HCT116 (cell line): ENCODE results near the gene LRIG1. TPM values are rescaled to one million over a fixed set of nuclear protein-coding genes. Genes with fewer than 3 reads are reported as not detected.

ENCODE experiments used
- ATAC-seq: fragments of 200-7000 bp; cut with Tn5 transposase; 2 replicates; pipeline ENCODE4 v1.9.1; 2020; ENCODE audit warnings: mild to moderate bottlenecking, moderate library complexity
- BruUV-seq: library from RNA; stranded (reverse); fragments of 400-500 nt; replicated peaks from 2 replicates; lab custom pipeline; 2021; lab: Mats Ljungman, UMichigan
- CTCF ChIA-PET: fragments of 300-600 bp; sonication (Branson Sonifier 250); formaldehyde crosslinking; loops from one replicate; lab custom pipeline; 2021; ENCODE audit warnings: antibody characterized with exemption; lab: Charles Lee
- POLR2A ChIA-PET: fragments of 300-600, 350-600 bp; sonication (Branson Sonifier 250); formaldehyde crosslinking; loops from one replicate; lab custom pipeline; 2021; ENCODE audit warnings: antibody characterized with exemption; lab: Charles Lee
- RAD21 ChIA-PET, 2 experiments: fragments of 300-600 bp; sonication (Branson Sonifier 250); formaldehyde crosslinking; loops; one replicate each; lab custom pipeline; 2023; ENCODE audit warnings: low total read pairs in 2 of 2; ENCODE audit not compliant: uncharacterized antibody in 2 of 2, unreplicated experiment in 2 of 2, low non-redundant PET in 1 of 2; lab: Charles Lee
- DNase-seq: peaks from one replicate; pipeline ENCODE4 v3.0.0-alpha.2; 2010; ENCODE audit warnings: low read depth, low spot score
- H2AFZ ChIP-seq: fragments of 200-600 bp; shearing (Covaris generic), sonication (generic); 2 replicates; pipeline ENCODE4 v1.6.1; 2017; ENCODE audit warnings: low read depth, mixed run types, mixed read lengths, antibody characterized with exemption, low read length; ENCODE audit not compliant: poor library complexity, severe bottlenecking
- H3K27ac ChIP-seq: 2 replicates; pipeline ENCODE4 v1.5.1; 2012; ENCODE audit warnings: low read depth, low read length
- H3K27me3 ChIP-seq: fragments of 200-600 bp; sonication (generic); 2 replicates; pipeline ENCODE4 v1.6.1; 2016; ENCODE audit warnings: mixed run types, low read length, mixed read lengths; ENCODE audit not compliant: insufficient read depth
- H3K36me3 ChIP-seq, 2 experiments: fragments of 200-500 bp in 1 of 2; fragments of 200-600 bp in 1 of 2; sonication (Bioruptor generic) in 1 of 2; sonication (generic) in 1 of 2; 2 replicates each; pipeline versions ENCODE4 v1.5.1 to v1.6.1; 2014 to 2016; ENCODE audit warnings: low read length in 2 of 2, inconsistent platforms in 1 of 2, mixed read lengths in 1 of 2, mixed run types in 1 of 2; ENCODE audit not compliant: insufficient read depth in 2 of 2, control insufficient read depth in 1 of 2
- H3K4me1 ChIP-seq, 2 experiments: fragments of 200-600 bp in 1 of 2; sonication (generic) in 1 of 2; 2 replicates each; pipeline versions ENCODE4 v1.5.1 to v1.6.1; 2012 to 2017; ENCODE audit warnings: low read length in 2 of 2, inconsistent platforms in 1 of 2, mild to moderate bottlenecking in 1 of 2, mixed read lengths in 1 of 2, mixed run types in 1 of 2, moderate library complexity in 1 of 2; ENCODE audit not compliant: insufficient read depth in 2 of 2, control insufficient read depth in 1 of 2
- H3K4me2 ChIP-seq: fragments of 200-600 bp; sonication (generic); 2 replicates; pipeline ENCODE4 v1.6.1; 2017; ENCODE audit warnings: mixed run types, low read length, mixed read lengths
- H3K4me3 ChIP-seq, 2 experiments: fragments of 200-600 bp in 1 of 2; sonication (generic) in 1 of 2; replicated peaks in 1 of 2; 2 replicates each; pipeline ENCODE4 v1.5.1; 2011 to 2016; ENCODE audit warnings: low read length in 2 of 2, control low read depth in 1 of 2, low read depth in 1 of 2, mild to moderate bottlenecking in 1 of 2, mixed read lengths in 1 of 2, mixed run types in 1 of 2
- H3K79me2 ChIP-seq: fragments of 200-600 bp; sonication (generic); 2 replicates; pipeline ENCODE4 v1.6.1; 2017; ENCODE audit warnings: mild to moderate bottlenecking, mixed run types, low read length, moderate library complexity, mixed read lengths; ENCODE audit not compliant: insufficient read depth
- H3K9ac ChIP-seq: fragments of 200-600 bp; sonication (generic); 2 replicates; pipeline ENCODE4 v1.6.1; 2016; ENCODE audit warnings: low read length, mixed read lengths
- H3K9me2 ChIP-seq: fragments of 200-600 bp; sonication (generic), shearing (Covaris generic); 2 replicates; pipeline ENCODE4 v1.6.1; 2017; ENCODE audit warnings: mixed run types, mild to moderate bottlenecking, moderate library complexity; ENCODE audit not compliant: insufficient read depth
- H3K9me3 ChIP-seq, 2 experiments: fragments of 200-500 bp in 1 of 2; fragments of 200-600 bp in 1 of 2; sonication (Bioruptor generic) in 1 of 2; sonication (generic) in 1 of 2; 2 replicates each; pipeline ENCODE4 v1.6.1; 2014 to 2017; ENCODE audit warnings: low read length in 2 of 2, mixed read lengths in 2 of 2, inconsistent platforms in 1 of 2, low read depth in 1 of 2, mild to moderate bottlenecking in 1 of 2, mixed run types in 1 of 2, moderate library complexity in 1 of 2; ENCODE audit not compliant: control insufficient read depth in 1 of 2, insufficient read depth in 1 of 2
- H4K20me1 ChIP-seq: fragments of 200-600 bp; sonication (generic), shearing (Covaris generic); 2 replicates; pipeline ENCODE4 v1.6.1; 2017; ENCODE audit warnings: mixed run types, mild to moderate bottlenecking, moderate library complexity; ENCODE audit not compliant: insufficient read depth
- EGR1 ChIP-seq: IDR thresholded peaks from 2 replicates; pipeline ENCODE4 v1.6.1; 2012; ENCODE audit warnings: low read depth
- ELF1 ChIP-seq: IDR thresholded peaks from 2 replicates; pipeline ENCODE4 v1.6.1; 2012; ENCODE audit warnings: low read depth, borderline replicate concordance
- EZH2 ChIP-seq: fragments of 200-600 bp; sonication (generic); IDR thresholded peaks from 2 replicates; pipeline ENCODE4 v1.6.1; 2017; ENCODE audit warnings: antibody characterized with exemption, mixed run types
- FOSL1 ChIP-seq: IDR thresholded peaks from 2 replicates; pipeline ENCODE4 v1.6.1; 2012; ENCODE audit warnings: low read depth
- JUND ChIP-seq: IDR thresholded peaks from 2 replicates; pipeline ENCODE4 v1.6.1; 2012
- POLR2AphosphoS5 ChIP-seq: IDR thresholded peaks from 2 replicates; pipeline ENCODE4 v1.6.1; 2011; ENCODE audit warnings: mild to moderate bottlenecking, low read depth, low read length, moderate library complexity
- RAD21 ChIP-seq: IDR thresholded peaks from 2 replicates; pipeline ENCODE4 v1.6.1; 2012; ENCODE audit warnings: low read depth, mild to moderate bottlenecking
- SRF ChIP-seq: IDR thresholded peaks from 2 replicates; pipeline ENCODE4 v1.6.1; 2012; ENCODE audit warnings: low read depth
- ZFX ChIP-seq: fragments of 450-650 bp; IDR thresholded peaks from 2 replicates; pipeline ENCODE4 v1.6.1; 2017
- intact Hi-C: fragments of 100-400 bp; cut with micrococcal nuclease; formaldehyde crosslinking; loops from 2 replicates; pipeline ENCODE4 v1.10.0; 2022
- total RNA-seq: library from RNA; stranded (reverse); gene quantifications from one replicate; pipeline ENCODE4 v1.2.1, GENCODE V29; 2021; ENCODE audit not compliant: unreplicated experiment
- TF ChIP-seq, protein P1 (sequence below): IDR thresholded peaks from 2 replicates; pipeline ENCODE4 v1.6.1; 2011; ENCODE audit warnings: mild to moderate bottlenecking, low read length, moderate library complexity; ENCODE audit not compliant: insufficient replicate concordance; ENCODE audit errors: extremely low read depth
- TF ChIP-seq, protein P2 (sequence below), 3 experiments: fragments of 200-600 bp in 1 of 3; sonication (generic) in 1 of 3; IDR thresholded peaks in 2 of 3; conservative IDR thresholded peaks in 1 of 3; 2 replicates each; pipeline ENCODE4 v1.5.1; 2012 to 2017; ENCODE audit warnings: low read depth in 2 of 3, low read length in 2 of 3, antibody characterized with exemption in 1 of 3, borderline replicate concordance in 1 of 3, control low read depth in 1 of 3, mild to moderate bottlenecking in 1 of 3, mixed read lengths in 1 of 3, mixed run types in 1 of 3, moderate library complexity in 1 of 3; ENCODE audit not compliant: insufficient read depth in 1 of 3
- TF ChIP-seq, protein P3 (sequence below): IDR thresholded peaks from 2 replicates; pipeline ENCODE4 v1.6.1; 2012; ENCODE audit warnings: low read depth

Gene LRIG1
- total RNA-seq, 1 experiment from 2014 or later, result 3.1 TPM

- BruUV-seq, result no TSS peak
- intact Hi-C loops, result no loop called here
- H3K79me2 ChIP-seq, result no peaks in the 10 kb centered on the region
These were observed 108.3 kb downstream of the LRIG1 start for GRCh38 chr3:66392512-66392911.

GRCh38 chr3:66390013-66390412, 110.8 kb downstream of the LRIG1 start:
- DNase-seq (no peak), ATAC-seq (no peak)
- Histone ChIP-seq H3K9ac (no peak overlapping the region), H3K4me2 (no peak overlapping the region), H3K9me2 (no peaks in the 10 kb centered on the region), H4K20me1 (no peaks in the 10 kb centered on the region), H3K36me3 (no peaks in the 10 kb centered on the region), H3K27me3 (no peaks in the 10 kb centered on the region), H3K4me1 (no peaks in the 10 kb centered on the region), H3K79me2 (no peaks in the 10 kb centered on the region), H3K9me3 (no peaks in the 10 kb centered on the region), H3K27ac (no peak overlapping the region), H3K4me3 (no peak overlapping the region), H2AFZ (no peak overlapping the region)
- ChIA-PET RAD21 (no interaction called here), POLR2A (no interaction called here), CTCF (no interaction called here)
- intact Hi-C loops, result no loop called here
- TF ChIP-seq SRF (no peak), FOSL1 (no peak), ELF1 (no peak), EGR1 (no peak), POLR2AphosphoS5 (no peak), ZFX (no peak), RAD21 (no peak)
- TF ChIP-seq, protein P1, sequence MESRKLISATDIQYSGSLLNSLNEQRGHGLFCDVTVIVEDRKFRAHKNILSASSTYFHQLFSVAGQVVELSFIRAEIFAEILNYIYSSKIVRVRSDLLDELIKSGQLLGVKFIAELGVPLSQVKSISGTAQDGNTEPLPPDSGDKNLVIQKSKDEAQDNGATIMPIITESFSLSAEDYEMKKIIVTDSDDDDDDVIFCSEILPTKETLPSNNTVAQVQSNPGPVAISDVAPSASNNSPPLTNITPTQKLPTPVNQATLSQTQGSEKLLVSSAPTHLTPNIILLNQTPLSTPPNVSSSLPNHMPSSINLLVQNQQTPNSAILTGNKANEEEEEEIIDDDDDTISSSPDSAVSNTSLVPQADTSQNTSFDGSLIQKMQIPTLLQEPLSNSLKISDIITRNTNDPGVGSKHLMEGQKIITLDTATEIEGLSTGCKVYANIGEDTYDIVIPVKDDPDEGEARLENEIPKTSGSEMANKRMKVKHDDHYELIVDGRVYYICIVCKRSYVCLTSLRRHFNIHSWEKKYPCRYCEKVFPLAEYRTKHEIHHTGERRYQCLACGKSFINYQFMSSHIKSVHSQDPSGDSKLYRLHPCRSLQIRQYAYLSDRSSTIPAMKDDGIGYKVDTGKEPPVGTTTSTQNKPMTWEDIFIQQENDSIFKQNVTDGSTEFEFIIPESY, result no peak
- TF ChIP-seq, protein P2, sequence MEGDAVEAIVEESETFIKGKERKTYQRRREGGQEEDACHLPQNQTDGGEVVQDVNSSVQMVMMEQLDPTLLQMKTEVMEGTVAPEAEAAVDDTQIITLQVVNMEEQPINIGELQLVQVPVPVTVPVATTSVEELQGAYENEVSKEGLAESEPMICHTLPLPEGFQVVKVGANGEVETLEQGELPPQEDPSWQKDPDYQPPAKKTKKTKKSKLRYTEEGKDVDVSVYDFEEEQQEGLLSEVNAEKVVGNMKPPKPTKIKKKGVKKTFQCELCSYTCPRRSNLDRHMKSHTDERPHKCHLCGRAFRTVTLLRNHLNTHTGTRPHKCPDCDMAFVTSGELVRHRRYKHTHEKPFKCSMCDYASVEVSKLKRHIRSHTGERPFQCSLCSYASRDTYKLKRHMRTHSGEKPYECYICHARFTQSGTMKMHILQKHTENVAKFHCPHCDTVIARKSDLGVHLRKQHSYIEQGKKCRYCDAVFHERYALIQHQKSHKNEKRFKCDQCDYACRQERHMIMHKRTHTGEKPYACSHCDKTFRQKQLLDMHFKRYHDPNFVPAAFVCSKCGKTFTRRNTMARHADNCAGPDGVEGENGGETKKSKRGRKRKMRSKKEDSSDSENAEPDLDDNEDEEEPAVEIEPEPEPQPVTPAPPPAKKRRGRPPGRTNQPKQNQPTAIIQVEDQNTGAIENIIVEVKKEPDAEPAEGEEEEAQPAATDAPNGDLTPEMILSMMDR (IDR thresholded peaks at IDR 0.05 in 2 of 3, conservative IDR thresholded peaks at IDR 0.05 in 1 of 3; ENCODE audit: borderline replicate concordance in 1 of 3, insufficient read depth in 1 of 3, low read depth in 2 of 3, low read length in 2 of 3), result no peak
- BruUV-seq, result no TSS peak

More at GRCh38 chr3:66392512-66392911, 108.3 kb downstream of the LRIG1 start:
- Histone ChIP-seq H3K27me3 (no peaks in the 10 kb centered on the region), H3K27ac (no peak overlapping the region), H3K4me2 (no peak overlapping the region), H3K9me2 (no peaks in the 10 kb centered on the region), H3K36me3 (no peaks in the 10 kb centered on the region), H3K4me1 (no peaks in the 10 kb centered on the region), H4K20me1 (no peaks in the 10 kb centered on the region), H3K4me3 (no peak overlapping the region), H3K9me3 (no peaks in the 10 kb centered on the region), H2AFZ (no peak overlapping the region)
- RAD21 ChIA-PET, result no interaction called here
- POLR2A ChIA-PET, result no interaction called here
- CTCF ChIA-PET, result interaction anchor here (1.2 kb wide), 1 partner anchor 14 kb away, joined by 3 read pairs; no protein-coding TSS in a partner anchor
- ATAC-seq, result no peak
- TF ChIP-seq, protein P3, sequence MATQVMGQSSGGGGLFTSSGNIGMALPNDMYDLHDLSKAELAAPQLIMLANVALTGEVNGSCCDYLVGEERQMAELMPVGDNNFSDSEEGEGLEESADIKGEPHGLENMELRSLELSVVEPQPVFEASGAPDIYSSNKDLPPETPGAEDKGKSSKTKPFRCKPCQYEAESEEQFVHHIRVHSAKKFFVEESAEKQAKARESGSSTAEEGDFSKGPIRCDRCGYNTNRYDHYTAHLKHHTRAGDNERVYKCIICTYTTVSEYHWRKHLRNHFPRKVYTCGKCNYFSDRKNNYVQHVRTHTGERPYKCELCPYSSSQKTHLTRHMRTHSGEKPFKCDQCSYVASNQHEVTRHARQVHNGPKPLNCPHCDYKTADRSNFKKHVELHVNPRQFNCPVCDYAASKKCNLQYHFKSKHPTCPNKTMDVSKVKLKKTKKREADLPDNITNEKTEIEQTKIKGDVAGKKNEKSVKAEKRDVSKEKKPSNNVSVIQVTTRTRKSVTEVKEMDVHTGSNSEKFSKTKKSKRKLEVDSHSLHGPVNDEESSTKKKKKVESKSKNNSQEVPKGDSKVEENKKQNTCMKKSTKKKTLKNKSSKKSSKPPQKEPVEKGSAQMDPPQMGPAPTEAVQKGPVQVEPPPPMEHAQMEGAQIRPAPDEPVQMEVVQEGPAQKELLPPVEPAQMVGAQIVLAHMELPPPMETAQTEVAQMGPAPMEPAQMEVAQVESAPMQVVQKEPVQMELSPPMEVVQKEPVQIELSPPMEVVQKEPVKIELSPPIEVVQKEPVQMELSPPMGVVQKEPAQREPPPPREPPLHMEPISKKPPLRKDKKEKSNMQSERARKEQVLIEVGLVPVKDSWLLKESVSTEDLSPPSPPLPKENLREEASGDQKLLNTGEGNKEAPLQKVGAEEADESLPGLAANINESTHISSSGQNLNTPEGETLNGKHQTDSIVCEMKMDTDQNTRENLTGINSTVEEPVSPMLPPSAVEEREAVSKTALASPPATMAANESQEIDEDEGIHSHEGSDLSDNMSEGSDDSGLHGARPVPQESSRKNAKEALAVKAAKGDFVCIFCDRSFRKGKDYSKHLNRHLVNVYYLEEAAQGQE, result no peak
- TF ChIP-seq EZH2, result no peak
- no peak for TF ChIP-seq SRF
- TF ChIP-seq JUND, result no peak
- TF ChIP-seq ZFX, result no peak
- TF ChIP-seq, all 23 proteins: peak for 0
- no peak overlapping the region for H3K9ac ChIP-seq
- DNase-seq, result no peak
